ENCODE results near the gene UBE2S.
A peak's percentile ranks its signal among the peaks of the same experiment; 100 is the strongest.

Gene UBE2S

GRCh38 chr19:55400281-55401087, 7.1 kb downstream of the UBE2S start:
- ChIA-PET CTCF (interaction anchor here (0.6 kb wide), 1 partner anchor 233 kb away, joined by 3 read pairs; no protein-coding TSS in a partner anchor), POLR2A (ENCODE audit: low non-redundant PET) (no interaction called here)
- no peak for DNase-seq (ENCODE audit: low spot score)
- peak overlapping the region; percentile 97 for H3K27ac ChIP-seq
- TF ChIP-seq CTCF (conservative IDR thresholded peaks at IDR 0.05; ENCODE audit: low read depth), result no peak

- ChIA-PET POLR2A (ENCODE audit: low non-redundant PET) (no interaction called here), CTCF (interaction anchor here (0.6 to 0.7 kb wide), 2 partner anchors 59 to 232 kb away, joined by 3 read pairs; partner anchors contain the start of gene KMT5C)
- peak overlapping the region; percentile 34 for H3K27ac ChIP-seq
- no peak for DNase-seq (ENCODE audit: low spot score)
- TF ChIP-seq CTCF (conservative IDR thresholded peaks at IDR 0.05; ENCODE audit: low read depth), result no peak
Observed at GRCh38 chr19:55398200-55398925, 9.2 kb downstream of the UBE2S start.

GRCh38 chr19:55392820-55393761, 14.5 kb downstream of the UBE2S start:
- no peak for TF ChIP-seq CTCF (conservative IDR thresholded peaks at IDR 0.05; ENCODE audit: low read depth)
- peak overlapping the region; percentile 98 for H3K27ac ChIP-seq
- ChIA-PET POLR2A (ENCODE audit: low non-redundant PET) (no interaction called here), CTCF (no interaction called here)
- no peak for DNase-seq (ENCODE audit: low spot score)

- H3K27ac ChIP-seq, result peak overlapping the region; percentile 98
- no peak for TF ChIP-seq CTCF (conservative IDR thresholded peaks at IDR 0.05; ENCODE audit: low read depth)
- no peak for DNase-seq (ENCODE audit: low spot score)
- ChIA-PET POLR2A (ENCODE audit: low non-redundant PET) (interaction anchor here (0.7 kb wide), 1 partner anchor 240 kb away, joined by 4 read pairs; no protein-coding TSS in a partner anchor), CTCF (interaction anchor here (0.5 kb wide), 1 partner anchor 141 kb away, joined by 3 read pairs; no protein-coding TSS in a partner anchor)
Observed at GRCh38 chr19:55391702-55392615, 15.6 kb downstream of the UBE2S start.

- peak overlapping the region; percentile 98 for H3K27ac ChIP-seq
- TF ChIP-seq CTCF (conservative IDR thresholded peaks at IDR 0.05; ENCODE audit: low read depth), result no peak
- DNase-seq (ENCODE audit: low spot score), result no peak
- POLR2A ChIA-PET (ENCODE audit: low non-redundant PET), result interaction anchor here (0.5 kb wide), 1 partner anchor 180 kb away, joined by 3 read pairs; no protein-coding TSS in a partner anchor
- CTCF ChIA-PET, result no interaction called here
Observed at GRCh38 chr19:55391191-55391670, 16.4 kb downstream of the UBE2S start.
